SKM-1 treated with dmso at 0.1 percent for 144 hours (cell line): ENCODE measurements around the gene FYB1.

Source experiments
- DNase-seq: peaks from one replicate; lab custom pipeline; 2025; ENCODE audit not compliant: unreplicated experiment; lab: John Stamatoyannopoulos, UW

FYB1 gene

GRCh38 chr5:39206630-39207321, 12.6 kb downstream of the FYB1 start:
- no peak for DNase-seq

- DNase-seq: no peak
Measured at GRCh38 chr5:39205550-39205949, 13.8 kb downstream of the FYB1 start.

- no peak for DNase-seq
Measured at GRCh38 chr5:39203951-39204350, 15.4 kb downstream of the FYB1 start.

- no peak for DNase-seq
Measured at GRCh38 chr5:39203275-39203922, 16.0 kb downstream of the FYB1 start.

- DNase-seq: peak; percentile 84
Measured at GRCh38 chr5:39202597-39203274, 16.6 kb downstream of the FYB1 start.

- DNase-seq: no peak
Measured at GRCh38 chr5:39201781-39202596, 17.4 kb downstream of the FYB1 start.

- no peak for DNase-seq
Measured at GRCh38 chr5:39201160-39201780, 18.1 kb downstream of the FYB1 start.

- no peak for DNase-seq
Measured at GRCh38 chr5:39200081-39200480, 19.3 kb downstream of the FYB1 start.

GRCh38 chr5:39199335-39199734, 20.0 kb downstream of the FYB1 start:
- no peak for DNase-seq

- DNase-seq: no peak
Measured at GRCh38 chr5:39198127-39198526, 21.2 kb downstream of the FYB1 start.

GRCh38 chr5:39197556-39197955, 21.8 kb downstream of the FYB1 start:
- DNase-seq: no peak

GRCh38 chr5:39195198-39195826, 24.1 kb downstream of the FYB1 start:
- no peak for DNase-seq

- peak; percentile 34 for DNase-seq
Measured at GRCh38 chr5:39194466-39195136, 24.8 kb downstream of the FYB1 start.

GRCh38 chr5:39193553-39194465, 25.6 kb downstream of the FYB1 start:
- no peak for DNase-seq

- DNase-seq: peak; percentile 40
Measured at GRCh38 chr5:39192450-39193160, 26.8 kb downstream of the FYB1 start.

- no peak for DNase-seq
Measured at GRCh38 chr5:39191216-39191615, 28.1 kb downstream of the FYB1 start.

GRCh38 chr5:39190311-39191102, 28.9 kb downstream of the FYB1 start:
- peak; percentile 49 for DNase-seq
